Measurements from ENCODE around the gene PAK1.
"Not testable (repeated sequence)": the region's sequence is repeated elsewhere in the genome, so short reads cannot be mapped to it uniquely, and the experiment has no call there.

Gene PAK1

GRCh38 chr11:77401486-77402217, 72.2 kb downstream of the PAK1 start:
- peak; percentile 8 for DNase-seq

- no peak for DNase-seq
Measured at GRCh38 chr11:77400775-77401449, 73.0 kb downstream of the PAK1 start.

- DNase-seq = no peak
Measured at GRCh38 chr11:77400271-77400670, 73.6 kb downstream of the PAK1 start.

- DNase-seq = no peak
Measured at GRCh38 chr11:77397631-77398030, 76.3 kb downstream of the PAK1 start.

- DNase-seq = no peak
Measured at GRCh38 chr11:77396911-77397310, 77.0 kb downstream of the PAK1 start.

GRCh38 chr11:77396305-77396704, 77.6 kb downstream of the PAK1 start:
- no peak for DNase-seq

GRCh38 chr11:77395460-77396173, 78.3 kb downstream of the PAK1 start:
- no peak for DNase-seq

GRCh38 chr11:77392842-77393241, 81.1 kb downstream of the PAK1 start:
- no peak for DNase-seq

GRCh38 chr11:77387701-77388100, 86.2 kb downstream of the PAK1 start:
- no peak for DNase-seq

GRCh38 chr11:77386178-77386577, 87.7 kb downstream of the PAK1 start:
- DNase-seq = no peak

- not testable (repeated sequence) for DNase-seq
Measured at GRCh38 chr11:77385255-77385771, 88.6 kb downstream of the PAK1 start.

- no peak for DNase-seq
Measured at GRCh38 chr11:77384571-77384970, 89.3 kb downstream of the PAK1 start.

- DNase-seq = not testable (repeated sequence)
Measured at GRCh38 chr11:77383349-77383748, 90.5 kb downstream of the PAK1 start.

GRCh38 chr11:77381729-77382665, 91.9 kb downstream of the PAK1 start:
- DNase-seq = no peak

GRCh38 chr11:77379934-77380333, 94.0 kb downstream of the PAK1 start:
- DNase-seq = no peak

- DNase-seq = no peak
Measured at GRCh38 chr11:77379253-77379652, 94.6 kb downstream of the PAK1 start.

- no peak for DNase-seq
Measured at GRCh38 chr11:77377734-77378133, 96.2 kb downstream of the PAK1 start.

GRCh38 chr11:77375107-77375506, 98.8 kb downstream of the PAK1 start:
- no peak for DNase-seq

- DNase-seq = no peak
Measured at GRCh38 chr11:77374611-77375031, 99.3 kb downstream of the PAK1 start.

- DNase-seq = no peak
Measured at GRCh38 chr11:77374108-77374507, 99.8 kb downstream of the PAK1 start.

GRCh38 chr11:77372726-77373125, 101.2 kb downstream of the PAK1 start:
- DNase-seq = no peak

- no peak for DNase-seq
Measured at GRCh38 chr11:77371646-77372045, 102.2 kb downstream of the PAK1 start.

GRCh38 chr11:77370217-77370616, 103.7 kb downstream of the PAK1 start:
- DNase-seq = no peak
